ENCODE results near the gene ECSIT. TPM values are rescaled to one million over a fixed set of nuclear protein-coding genes. Genes with fewer than 3 reads are reported as not detected.

Gene ECSIT
- total RNA-seq, 1 donor from 2014 or later, result 49.6 TPM

- H3K27me3 ChIP-seq, result no peaks in the 10 kb centered on the region
- TF ChIP-seq POLR2A (IDR thresholded peaks at IDR 0.05), result no peak
- no peak for TF ChIP-seq CTCF (IDR thresholded peaks at IDR 0.05)
- no peak for TF ChIP-seq POLR2AphosphoS5 (IDR thresholded peaks at IDR 0.05; ENCODE audit: insufficient read depth in 1 of 2, low read depth in 1 of 2)
- peaks cover 16% of the 10 kb centered on the region for H3K4me1 ChIP-seq
- intact Hi-C loops (cut with DNase I), result no loop called here
- H3K9me3 ChIP-seq, result no peaks in the 10 kb centered on the region
- DNase-seq (ENCODE audit: extremely low spot score in 2 of 2), result no peak
- H3K36me3 ChIP-seq, result no peaks in the 10 kb centered on the region
- H3K27ac ChIP-seq, result peak overlapping the region; percentile 91
- H3K4me3 ChIP-seq, result peak overlapping the region; percentile 87 to 94
Observed at GRCh38 chr19:11504502-11505031, 24.4 kb downstream of the ECSIT start.

- Histone ChIP-seq H3K27ac (no peak overlapping the region), H3K36me3 (peaks cover 0 to 12% of the 10 kb centered on the region in 2 donors), H3K9me3 (no peaks in the 10 kb centered on the region), H3K27me3 (no peaks in the 10 kb centered on the region), H3K4me1 (peaks cover 4% of the 10 kb centered on the region), H3K4me3 (no peak overlapping the region)
- TF ChIP-seq POLR2AphosphoS5 (IDR thresholded peaks at IDR 0.05; ENCODE audit: insufficient read depth in 1 of 2, low read depth in 1 of 2), result no peak
- no peak for TF ChIP-seq CTCF (IDR thresholded peaks at IDR 0.05)
- TF ChIP-seq POLR2A (IDR thresholded peaks at IDR 0.05), result no peak
- intact Hi-C loops (cut with DNase I), result no loop called here
- no peak for DNase-seq (ENCODE audit: extremely low spot score in 2 of 2)
Observed at GRCh38 chr19:11499890-11500420, 29.0 kb downstream of the ECSIT start.

GRCh38 chr19:11499220-11499726, 29.7 kb downstream of the ECSIT start:
- no peaks in the 10 kb centered on the region for H3K4me1 ChIP-seq
- no peaks in the 10 kb centered on the region for H3K9me3 ChIP-seq
- TF ChIP-seq POLR2AphosphoS5 (IDR thresholded peaks at IDR 0.05; ENCODE audit: insufficient read depth in 1 of 2, low read depth in 1 of 2) (no peak), CTCF (IDR thresholded peaks at IDR 0.05) (no peak)
- H3K4me3 ChIP-seq, result no peak overlapping the region
- intact Hi-C loops (cut with DNase I), result no loop called here
- DNase-seq (ENCODE audit: extremely low spot score in 2 of 2), result no peak
- peaks cover 0 to 12% of the 10 kb centered on the region in 2 donors for H3K36me3 ChIP-seq
- H3K27ac ChIP-seq, result no peak overlapping the region
- H3K27me3 ChIP-seq, result no peaks in the 10 kb centered on the region

GRCh38 chr19:11496391-11497163, 32.4 kb downstream of the ECSIT start:
- Histone ChIP-seq H3K27ac (no peak overlapping the region), H3K36me3 (peaks cover 0 to 12% of the 10 kb centered on the region in 2 donors), H3K4me1 (no peaks in the 10 kb centered on the region), H3K4me3 (no peak overlapping the region), H3K27me3 (no peaks in the 10 kb centered on the region), H3K9me3 (no peaks in the 10 kb centered on the region)
- intact Hi-C loops (cut with DNase I), result no loop called here
- TF ChIP-seq POLR2A (IDR thresholded peaks at IDR 0.05) (no peak), CTCF (IDR thresholded peaks at IDR 0.05) (peak in 2 of 3 experiments; percentile 28 to 60)
- no peak for DNase-seq (ENCODE audit: extremely low spot score in 2 of 2)

GRCh38 chr19:11495885-11496284, 33.0 kb downstream of the ECSIT start:
- intact Hi-C loops (cut with DNase I), result no loop called here
- H3K27me3 ChIP-seq, result no peaks in the 10 kb centered on the region
- DNase-seq (ENCODE audit: extremely low spot score in 2 of 2), result no peak
- H3K4me3 ChIP-seq, result no peak overlapping the region
- peaks cover 0 to 12% of the 10 kb centered on the region in 2 donors for H3K36me3 ChIP-seq
- no peaks in the 10 kb centered on the region for H3K4me1 ChIP-seq
- H3K9me3 ChIP-seq, result no peaks in the 10 kb centered on the region
- TF ChIP-seq POLR2A (IDR thresholded peaks at IDR 0.05) (no peak), CTCF (IDR thresholded peaks at IDR 0.05) (no peak), POLR2AphosphoS5 (IDR thresholded peaks at IDR 0.05; ENCODE audit: insufficient read depth in 1 of 2, low read depth in 1 of 2) (no peak)
- H3K27ac ChIP-seq, result no peak overlapping the region

All from vagina (tissue), 2 donors.